Tibial nerve (tissue), 4 donors: Measurements from ENCODE around the gene ISOC1. TPM values are rescaled to one million over a fixed set of nuclear protein-coding genes. Genes with fewer than 3 reads are reported as not detected.

Experiments used
- DNase-seq, 2 donors: peaks; one replicate each; pipeline ENCODE4 v3.0.0-alpha.2; 2019; ENCODE audit warnings: low spot score in 2 of 2
- H3K27ac ChIP-seq, 4 donors: fragments of 200-600 bp; sonication (generic) in 3 of 4; one replicate each; pipeline ENCODE4 v1.5.1; 2017 to 2019; ENCODE audit warnings: mild to moderate bottlenecking in 1 of 4
- H3K27me3 ChIP-seq, 2 donors: fragments of 200-600 bp; sonication (generic) in 1 of 2; one replicate each; pipeline versions ENCODE4 v1.5.1 to v1.6.0; 2017 to 2019
- H3K36me3 ChIP-seq, 3 donors: fragments of 200-600 bp; sonication (generic); one replicate each; pipeline ENCODE4 v1.5.1; 2018 to 2019
- H3K4me1 ChIP-seq, 4 donors: fragments of 200-600 bp; sonication (generic) in 3 of 4; one replicate each; pipeline ENCODE4 v1.5.1; 2017 to 2019
- H3K4me3 ChIP-seq, 4 donors: fragments of 200-600 bp; sonication (generic) in 3 of 4; one replicate each; pipeline ENCODE4 v1.5.1; 2017 to 2019; ENCODE audit warnings: mild to moderate bottlenecking in 1 of 4, moderate library complexity in 1 of 4
- H3K9me3 ChIP-seq, 4 donors: fragments of 200-600 bp; sonication (generic) in 3 of 4; one replicate each; pipeline ENCODE4 v1.5.1; 2017 to 2019
- CTCF ChIP-seq, 5 experiments: fragments of 200-600 bp in 3 of 5; fragments of 450-650 bp in 2 of 5; sonication (generic) in 3 of 5; IDR thresholded peaks; one replicate each; pipeline ENCODE4 v1.5.1; 2016 to 2019; ENCODE audit warnings: antibody characterized with exemption in 5 of 5, mild to moderate bottlenecking in 3 of 5, moderate library complexity in 2 of 5
- EP300 ChIP-seq, 2 donors: sonication (generic); formaldehyde crosslinking; IDR thresholded peaks; one replicate each; pipeline ENCODE4 v1.6.1; 2017; ENCODE audit warnings: antibody characterized with exemption in 2 of 2, mild to moderate bottlenecking in 1 of 2
- POLR2A ChIP-seq, 2 donors: fragments of 450-650 bp; IDR thresholded peaks; one replicate each; pipeline ENCODE4 v1.6.1; 2017; ENCODE audit warnings: antibody characterized with exemption in 2 of 2, mild to moderate bottlenecking in 2 of 2, moderate library complexity in 2 of 2
- WGBS, 2 donors: methylation state at CpG; one replicate each; pipeline ENCODE4 v1.1.5; 2018; 5-methylcytosine and 5-hydroxymethylcytosine counted together
- total RNA-seq, 4 donors: library from RNA; depleted of rRNA; stranded (reverse); fragments of >200 nt; gene quantifications; one replicate each; pipeline ENCODE4 v1.1.0, GENCODE V29; 2016

The ISOC1 gene
- total RNA-seq, 4 donors from 2014 or later: 9.3 to 20.5 (median 18.8) TPM

- no peak for TF ChIP-seq EP300 (IDR thresholded peaks at IDR 0.05)
- TF ChIP-seq POLR2A (IDR thresholded peaks at IDR 0.05): no peak
- Histone ChIP-seq H3K4me3 (no peak overlapping the region), H3K9me3 (no peaks in the 10 kb centered on the region), H3K27me3 (no peaks in the 10 kb centered on the region), H3K36me3 (peaks cover 0 to 49% (median 4%) of the 10 kb centered on the region in 3 donors), H3K27ac (no peak overlapping the region), H3K4me1 (no peaks in the 10 kb centered on the region)
- 79 to 80% methylated on average over 3 of the region's 3 CpGs for WGBS, 2 donors
- DNase-seq: no peak
These were observed 16.2 kb downstream of the ISOC1 start for GRCh38 chr5:129110742-129111141.

GRCh38 chr5:129111351-129111750 lies 16.8 kb downstream of the ISOC1 start:
- DNase-seq: no peak
- Histone ChIP-seq H3K9me3 (no peaks in the 10 kb centered on the region), H3K4me3 (no peak overlapping the region), H3K27ac (no peak overlapping the region), H3K36me3 (peaks cover 0 to 44% (median 4%) of the 10 kb centered on the region in 3 donors), H3K27me3 (no peaks in the 10 kb centered on the region), H3K4me1 (no peaks in the 10 kb centered on the region)
- no peak for TF ChIP-seq CTCF (IDR thresholded peaks at IDR 0.05)
- no peak for TF ChIP-seq POLR2A (IDR thresholded peaks at IDR 0.05)
- TF ChIP-seq EP300 (IDR thresholded peaks at IDR 0.05): no peak
- 83 to 88% methylated on average over 2 of the region's 2 CpGs for WGBS, 2 donors

GRCh38 chr5:129112295-129112694 lies 17.7 kb downstream of the ISOC1 start:
- TF ChIP-seq EP300 (IDR thresholded peaks at IDR 0.05) (no peak), POLR2A (IDR thresholded peaks at IDR 0.05) (no peak), CTCF (IDR thresholded peaks at IDR 0.05) (no peak)
- Histone ChIP-seq H3K27me3 (no peaks in the 10 kb centered on the region), H3K36me3 (peaks cover 0 to 42% (median 4%) of the 10 kb centered on the region in 3 donors), H3K27ac (no peak overlapping the region), H3K9me3 (no peaks in the 10 kb centered on the region), H3K4me1 (no peaks in the 10 kb centered on the region), H3K4me3 (no peak overlapping the region)
- 94 to 96% methylated on average over 3 of the region's 3 CpGs for WGBS, 2 donors
- DNase-seq: no peak

- H3K27me3 ChIP-seq: no peaks in the 10 kb centered on the region
- TF ChIP-seq CTCF (IDR thresholded peaks at IDR 0.05): no peak
- no peak for TF ChIP-seq POLR2A (IDR thresholded peaks at IDR 0.05)
- no peak for TF ChIP-seq EP300 (IDR thresholded peaks at IDR 0.05)
- no peak overlapping the region for H3K27ac ChIP-seq
- 63 to 74% methylated on average over 2 of the region's 2 CpGs for WGBS, 2 donors
- DNase-seq: no peak
- H3K9me3 ChIP-seq: no peaks in the 10 kb centered on the region
- H3K4me3 ChIP-seq: no peak overlapping the region
- peaks cover 0 to 28% (median 4%) of the 10 kb centered on the region in 3 donors for H3K36me3 ChIP-seq
- no peaks in the 10 kb centered on the region for H3K4me1 ChIP-seq
These were observed 19.3 kb downstream of the ISOC1 start for GRCh38 chr5:129113867-129114266.

GRCh38 chr5:129114539-129115193 lies 20.1 kb downstream of the ISOC1 start:
- H3K9me3 ChIP-seq: no peaks in the 10 kb centered on the region
- H3K4me1 ChIP-seq: no peaks in the 10 kb centered on the region
- no peaks in the 10 kb centered on the region for H3K27me3 ChIP-seq
- WGBS, 2 donors: 91 to 94% methylated on average over 10 of the region's 10 CpGs
- H3K36me3 ChIP-seq: peaks cover 0 to 21% (median 4%) of the 10 kb centered on the region in 3 donors
- H3K27ac ChIP-seq: no peak overlapping the region
- no peak overlapping the region for H3K4me3 ChIP-seq
- no peak for DNase-seq
- TF ChIP-seq CTCF (IDR thresholded peaks at IDR 0.05) (no peak), POLR2A (IDR thresholded peaks at IDR 0.05) (no peak), EP300 (IDR thresholded peaks at IDR 0.05) (no peak)
